Endothelial cell of umbilical vein (primary cell): ENCODE measurements around the gene TNFAIP6. TPM values are rescaled to one million over a fixed set of nuclear protein-coding genes. Genes with fewer than 3 reads are reported as not detected.
"Not testable (repeated sequence)": the region's sequence is repeated elsewhere in the genome, so short reads cannot be mapped to it uniquely, and the experiment has no call there.

Experiments used
- BruUV-seq: library from RNA; stranded (reverse); fragments of 400-500 nt; replicated peaks from 2 replicates; lab custom pipeline; 2021; lab: Mats Ljungman, UMichigan
- CTCF ChIA-PET: fragments of 300-600, 350-600 bp; sonication (Branson Sonifier 250); formaldehyde crosslinking; loops from one replicate; lab custom pipeline; 2021; ENCODE audit warnings: antibody characterized with exemption, inconsistent platforms; lab: Charles Lee
- POLR2A ChIA-PET: fragments of 300-600, 350-600 bp; sonication (Branson Sonifier 250); formaldehyde crosslinking; loops from one replicate; lab custom pipeline; 2021; ENCODE audit warnings: antibody characterized with exemption, inconsistent platforms; lab: Charles Lee
- DNase-seq: peaks from one replicate; pipeline ENCODE4 v3.0.0-alpha.2; 2011; ENCODE audit warnings: low read depth, low spot score
- FAIRE-seq: peaks from 2 replicates; lab custom pipeline; 2011; peaks lifted over from hg19 to GRCh38; lab: Jason Lieb, UNC
- H2AFZ ChIP-seq: 2 replicates; pipeline ENCODE4 v1.6.0; 2012; ENCODE audit warnings: low read depth, low read length, control low read depth, inconsistent platforms
- H3K27ac ChIP-seq: 2 replicates; pipeline ENCODE4 v1.5.1; 2011; ENCODE audit warnings: low read depth, mild to moderate bottlenecking, control low read depth, low read length, moderate library complexity; ENCODE audit not compliant: insufficient read depth
- H3K27me3 ChIP-seq, 2 experiments: 2 replicates each; pipeline versions ENCODE4 v1.6.0 to v1.6.1; 2011; ENCODE audit warnings: low read length in 2 of 2, mixed read lengths in 1 of 2; ENCODE audit not compliant: control insufficient read depth in 2 of 2, insufficient read depth in 2 of 2
- H3K36me3 ChIP-seq, 2 experiments: 2 replicates in 1 of 2; 3 replicates in 1 of 2; pipeline ENCODE4 v1.5.1; 2011; ENCODE audit warnings: low read length in 2 of 2, mild to moderate bottlenecking in 1 of 2, moderate library complexity in 1 of 2; ENCODE audit not compliant: control insufficient read depth in 2 of 2, insufficient read depth in 2 of 2; ENCODE audit errors: extremely low read depth in 1 of 2
- H3K4me1 ChIP-seq: 3 replicates; pipeline ENCODE4 v1.5.1; 2011; ENCODE audit warnings: mild to moderate bottlenecking, low read length; ENCODE audit not compliant: control insufficient read depth, insufficient read depth; ENCODE audit errors: extremely low read depth
- H3K4me2 ChIP-seq: 2 replicates; pipeline ENCODE4 v1.6.1; 2011; ENCODE audit warnings: low read length, control low read depth, mixed read lengths; ENCODE audit not compliant: insufficient read depth
- H3K4me3 ChIP-seq, 3 experiments: fragments of 200-600 bp in 1 of 3; sonication (generic), shearing (Covaris generic) in 1 of 3; replicated peaks in 1 of 3; 2 replicates each; pipeline ENCODE4 v1.5.1; 2011 to 2016; ENCODE audit warnings: control low read depth in 3 of 3, low read length in 3 of 3, mild to moderate bottlenecking in 2 of 3, inconsistent platforms in 1 of 3, low read depth in 1 of 3, moderate library complexity in 1 of 3; ENCODE audit not compliant: insufficient read depth in 1 of 3
- H3K79me2 ChIP-seq: 2 replicates; pipeline ENCODE4 v1.6.0; 2012; ENCODE audit warnings: low read length, inconsistent platforms; ENCODE audit not compliant: control insufficient read depth, insufficient read depth
- H3K9ac ChIP-seq: replicated peaks from 2 replicates; pipeline ENCODE3; 2011; ENCODE audit warnings: low read length, control low read depth; ENCODE audit not compliant: insufficient read depth; ENCODE audit errors: extremely low read depth
- H3K9me1 ChIP-seq: replicated peaks from 3 replicates; pipeline ENCODE4 v1.6.0; 2011; ENCODE audit warnings: mild to moderate bottlenecking, low read length; ENCODE audit not compliant: control insufficient read depth, insufficient read depth; ENCODE audit errors: extremely low read depth
- H3K9me3 ChIP-seq: replicated peaks from 2 replicates; pipeline ENCODE4 v1.5.1; 2012; ENCODE audit warnings: low read length, inconsistent platforms; ENCODE audit not compliant: control insufficient read depth, insufficient read depth
- H4K20me1 ChIP-seq: replicated peaks from 2 replicates; pipeline ENCODE3; 2011; ENCODE audit warnings: mild to moderate bottlenecking, low read length; ENCODE audit not compliant: control insufficient read depth, insufficient read depth; ENCODE audit errors: extremely low read depth
- CTCF ChIP-seq, 2 donors: IDR thresholded peaks; 1 replicate in 1 of 2; 2 replicates in 1 of 2; pipeline ENCODE4 v1.5.1; 2011; ENCODE audit warnings: low read length in 2 of 2, mild to moderate bottlenecking in 2 of 2, moderate library complexity in 2 of 2, control low read depth in 1 of 2, inconsistent platforms in 1 of 2, low read depth in 1 of 2; ENCODE audit not compliant: insufficient read depth in 1 of 2; ENCODE audit errors: extremely low read depth in 1 of 2
- EZH2 ChIP-seq: IDR thresholded peaks from 2 replicates; pipeline ENCODE4 v1.6.1; 2012; ENCODE audit warnings: borderline replicate concordance, low read depth, mild to moderate bottlenecking, moderate library complexity, low read length, inconsistent platforms; ENCODE audit not compliant: severe bottlenecking
- FOS ChIP-seq: IDR thresholded peaks from 2 replicates; pipeline ENCODE4 v1.6.1; 2011; ENCODE audit warnings: mild to moderate bottlenecking, low read length, moderate library complexity, borderline replicate concordance; ENCODE audit not compliant: insufficient read depth
- GATA2 ChIP-seq: IDR thresholded peaks from 2 replicates; pipeline ENCODE4 v1.7.0; 2011; ENCODE audit warnings: low read depth, mild to moderate bottlenecking, moderate library complexity, mixed read lengths, low read length; ENCODE audit not compliant: insufficient read length, insufficient read depth
- JUN ChIP-seq: IDR thresholded peaks from 2 replicates; pipeline ENCODE4 v1.6.1; 2011; ENCODE audit warnings: borderline replicate concordance, low read depth; ENCODE audit not compliant: insufficient read length, insufficient read depth
- MAX ChIP-seq: IDR thresholded peaks from 2 replicates; pipeline ENCODE4 v1.6.1; 2011; ENCODE audit not compliant: insufficient read depth, insufficient read length
- MYC ChIP-seq: IDR thresholded peaks from one replicate; pipeline ENCODE4 v1.6.1; 2011; ENCODE audit warnings: mild to moderate bottlenecking, low read depth, low read length
- POLR2A ChIP-seq: IDR thresholded peaks from 2 replicates; pipeline ENCODE4 v1.6.1; 2012; ENCODE audit warnings: low read depth, mild to moderate bottlenecking, control low read depth, low read length
- POLR2AphosphoS5 ChIP-seq: IDR thresholded peaks from 2 replicates; pipeline ENCODE4 v1.6.1; 2012; ENCODE audit warnings: low read depth, mild to moderate bottlenecking, control low read depth, low read length, moderate library complexity; ENCODE audit not compliant: insufficient read depth
- dilution Hi-C: fragments of 300-500 bp; cut with MboI; formaldehyde crosslinking; loops from one replicate; pipeline ENCODE4 v1.15.0; 2019; ENCODE audit warnings: low sequenced_read_pairs; ENCODE audit not compliant: extremely low pct_ligation_motif_present
- intact Hi-C: fragments of 100-400 bp; cut with micrococcal nuclease; formaldehyde crosslinking; loops from one replicate; pipeline ENCODE4 v1.10.0; 2022
- polyA plus RNA-seq, 4 experiments: library from polyadenylated mRNA; depleted of rRNA in 3 of 4; stranded (reverse) in 3 of 4; unstranded in 1 of 4; fragments of >200 nt; gene quantifications; 2 replicates each; pipeline versions ENCODE4 v1.2.1 to v1.2.3, GENCODE V29; 2011 to 2012; ENCODE audit warnings: missing spikeins in 1 of 4
- total RNA-seq: library from RNA; stranded (reverse); gene quantifications from 2 replicates; pipeline ENCODE4 v1.2.3, GENCODE V29; 2021

TNFAIP6 gene
- total and polyA plus RNA-seq, 2 donors (not counting 3 experiments of a cell fraction or from before 2014, with no cell fraction given), result not detected

DNA sequence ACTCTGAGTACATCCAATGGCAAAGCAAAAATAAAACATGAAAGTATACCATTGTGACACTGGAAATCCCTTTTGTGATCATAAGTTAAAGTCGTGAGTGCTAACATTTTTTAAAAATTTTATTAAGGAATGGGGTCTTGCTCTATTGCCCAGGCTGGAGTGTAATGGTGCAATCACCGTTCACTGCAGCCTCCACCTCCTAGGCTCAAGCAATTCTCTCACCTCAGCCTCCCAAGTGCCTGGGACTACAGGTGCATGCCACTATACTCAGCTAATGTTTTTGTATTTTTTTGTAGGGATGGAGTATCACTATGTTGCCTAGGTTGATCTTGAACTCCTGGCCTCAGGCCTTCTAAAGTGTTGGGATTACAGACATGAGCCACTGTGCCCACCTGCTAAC is 14.3 kb upstream of the TNFAIP6 start:
- H3K27ac ChIP-seq, result no peak overlapping the region
- no peak for TF ChIP-seq MAX
- no peak for TF ChIP-seq JUN
- no peak for TF ChIP-seq GATA2
- no peak for TF ChIP-seq POLR2AphosphoS5
- TF ChIP-seq MYC, result no peak
- TF ChIP-seq CTCF (IDR thresholded peaks at IDR 0.05; ENCODE audit: extremely low read depth in 1 of 2, insufficient read depth in 1 of 2, low read depth in 1 of 2, low read length in 2 of 2), result no peak
- TF ChIP-seq POLR2A, result no peak
- no peak for TF ChIP-seq FOS
- no peak for TF ChIP-seq EZH2
- H3K9me1 ChIP-seq, result no peaks in the 10 kb centered on the region
- FAIRE-seq, result no peak
- peaks cover 15% of the 10 kb centered on the region for H3K4me1 ChIP-seq
- CTCF ChIA-PET, result no interaction called here
- no peaks in the 10 kb centered on the region for H4K20me1 ChIP-seq
- no peak for DNase-seq
- intact Hi-C loops (no loop called here), dilution Hi-C loops (no loop called here)
- H3K4me2 ChIP-seq, result no peak overlapping the region
- H3K4me3 ChIP-seq, result no peak overlapping the region
- no peaks in the 10 kb centered on the region for H3K9me3 ChIP-seq
- H3K36me3 ChIP-seq, result no peaks in the 10 kb centered on the region
- H2AFZ ChIP-seq, result no peak overlapping the region
- POLR2A ChIA-PET, result no interaction called here
- BruUV-seq, result no TSS peak
- H3K79me2 ChIP-seq, result no peaks in the 10 kb centered on the region
- H3K9ac ChIP-seq, result no peak overlapping the region
- H3K27me3 ChIP-seq, result no peaks in the 10 kb centered on the region

DNA sequence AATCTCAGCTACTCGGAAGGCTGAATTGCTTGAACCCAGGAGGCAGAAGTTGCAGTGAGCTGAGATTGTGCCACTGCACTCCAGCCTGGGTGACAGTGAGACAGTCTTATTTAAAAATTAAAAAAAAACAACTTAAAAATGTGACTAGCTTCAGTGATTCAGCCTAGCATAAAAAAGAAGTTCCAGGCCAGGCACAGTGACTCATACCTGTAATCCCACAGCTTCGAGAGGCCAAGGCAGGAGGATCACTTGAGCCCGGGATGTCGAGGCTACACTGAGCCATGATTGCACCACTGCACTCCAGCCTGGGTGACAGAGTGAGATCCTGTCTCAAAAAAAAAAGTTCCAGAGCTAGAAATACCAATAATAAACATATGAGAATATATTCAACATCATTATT is 13.2 kb upstream of the TNFAIP6 start:
- DNase-seq, H3K9me1 ChIP-seq, intact Hi-C loops, H3K36me3 ChIP-seq, H3K79me2 ChIP-seq, H3K4me3 ChIP-seq, dilution Hi-C loops, FAIRE-seq, H3K27me3 ChIP-seq, POLR2A ChIA-PET, CTCF ChIA-PET, H3K4me2 ChIP-seq, H3K4me1 ChIP-seq, H4K20me1 ChIP-seq, H3K9ac ChIP-seq, H3K27ac ChIP-seq, BruUV-seq, H3K9me3 ChIP-seq, H2AFZ ChIP-seq: not testable (repeated sequence)
